Adipocyte (in vitro differentiated cells): ENCODE measurements around the gene WDR7.

Experiments used
- DNase-seq: peaks from one replicate; pipeline ENCODE4 v3.0.0-alpha.2; 2015; ENCODE audit warnings: low read depth
- H3K27me3 ChIP-seq: replicated peaks from 2 replicates; pipeline ENCODE4 v1.7.0; 2013; ENCODE audit warnings: mild to moderate bottlenecking, low read length, moderate library complexity; ENCODE audit not compliant: control insufficient read depth, insufficient read depth
- H3K36me3 ChIP-seq: 2 replicates; pipeline ENCODE4 v1.7.0; 2013; ENCODE audit warnings: low read length, mild to moderate bottlenecking, moderate library complexity; ENCODE audit not compliant: control insufficient read depth, insufficient read depth, severe bottlenecking
- H3K4me1 ChIP-seq: 2 replicates; pipeline ENCODE4 v1.7.0; 2013; ENCODE audit warnings: mild to moderate bottlenecking, low read length, moderate library complexity; ENCODE audit not compliant: control insufficient read depth, insufficient read depth
- H3K4me3 ChIP-seq: 2 replicates; pipeline ENCODE4 v1.7.0; 2013; ENCODE audit warnings: mild to moderate bottlenecking, low read length, moderate library complexity
- H3K9ac ChIP-seq: 2 replicates; pipeline ENCODE4 v1.7.0; 2013; ENCODE audit warnings: mild to moderate bottlenecking, low read length, moderate library complexity
- H3K9me3 ChIP-seq: 2 replicates; pipeline ENCODE4 v1.7.0; 2013; ENCODE audit warnings: mild to moderate bottlenecking, low read length, moderate library complexity; ENCODE audit not compliant: control insufficient read depth

WDR7 gene

DNA sequence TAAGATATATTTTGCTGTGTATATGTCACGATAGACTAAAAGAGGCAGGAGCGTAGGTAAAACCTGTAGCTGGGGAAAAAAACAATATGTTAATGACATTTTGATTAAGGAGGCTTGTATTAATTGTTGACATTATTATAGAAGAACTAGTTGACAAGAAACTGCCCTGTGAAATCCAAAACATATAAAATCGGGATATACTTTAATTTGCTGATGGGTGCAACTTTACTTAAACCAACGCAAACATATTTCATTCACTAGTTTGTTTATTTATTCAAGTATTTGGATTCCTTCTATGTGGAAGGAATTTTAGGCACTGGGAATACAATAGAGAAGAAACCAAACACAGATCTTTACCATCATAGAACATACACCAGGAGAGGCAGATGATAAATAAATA lies 8.0 kb downstream of the WDR7 start:
- Histone ChIP-seq H3K36me3 (no peaks in the 10 kb centered on the region), H3K27me3 (no peaks in the 10 kb centered on the region), H3K9me3 (no peaks in the 10 kb centered on the region), H3K4me1 (no peaks in the 10 kb centered on the region), H3K9ac (no peak overlapping the region), H3K4me3 (no peak overlapping the region)
- DNase-seq: no peak

DNA sequence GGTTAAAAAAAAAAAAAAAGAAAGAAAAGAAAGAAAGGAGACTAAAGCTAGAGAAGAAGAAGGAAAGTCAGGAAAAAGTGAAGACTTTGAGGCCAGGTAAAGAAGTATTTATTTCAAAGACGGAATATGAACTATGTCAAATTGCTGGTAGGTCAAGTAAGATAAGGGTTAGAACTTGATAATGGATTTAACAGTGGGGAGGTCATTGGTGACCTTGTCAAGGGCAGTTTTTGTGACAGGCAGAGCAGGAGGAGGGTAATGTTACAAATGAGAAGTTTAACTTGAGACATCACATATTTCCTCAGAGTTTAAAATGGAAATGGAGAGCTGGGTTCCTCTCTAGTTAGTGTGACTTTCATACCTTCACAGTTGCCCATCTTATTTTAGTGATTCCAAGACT lies 9.5 kb downstream of the WDR7 start:
- no peaks in the 10 kb centered on the region for H3K36me3 ChIP-seq
- H3K4me1 ChIP-seq: no peaks in the 10 kb centered on the region
- H3K4me3 ChIP-seq: no peak overlapping the region

DNA sequence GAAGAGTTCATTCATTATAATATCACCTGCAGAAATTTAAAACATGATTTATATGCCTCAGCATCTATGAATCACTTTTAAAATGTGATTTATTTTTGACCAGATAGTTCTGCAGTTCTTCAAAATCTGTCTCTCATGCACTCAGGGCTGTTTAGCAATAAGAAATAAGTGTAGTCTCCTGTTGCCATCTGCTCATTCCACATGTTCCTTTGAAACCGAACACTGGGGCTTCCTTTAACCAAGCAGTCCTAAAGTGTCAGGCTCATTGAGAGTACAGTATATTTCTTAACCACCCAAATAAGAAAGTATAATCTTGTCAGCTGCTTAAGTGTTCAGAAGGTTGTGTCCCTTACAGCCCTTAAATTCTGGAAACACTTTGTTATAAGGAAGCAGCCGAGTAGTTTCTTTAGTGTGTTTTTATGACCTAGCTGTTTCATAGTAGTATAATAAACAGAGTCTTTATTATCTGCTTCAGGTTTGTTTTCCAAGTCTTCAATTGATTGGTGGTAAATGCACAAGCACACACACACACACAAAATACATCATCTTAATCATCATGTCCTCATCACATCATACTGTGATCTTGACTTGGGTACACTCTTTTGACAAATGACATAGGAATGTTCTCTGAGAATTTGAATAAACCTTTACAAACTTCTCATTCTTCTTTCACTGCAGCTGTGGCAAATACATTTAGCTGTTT lies 10.4 kb downstream of the WDR7 start:
- H3K36me3 ChIP-seq: no peaks in the 10 kb centered on the region
- H3K4me1 ChIP-seq: no peaks in the 10 kb centered on the region
- H3K27me3 ChIP-seq: no peaks in the 10 kb centered on the region
- H3K9me3 ChIP-seq: no peaks in the 10 kb centered on the region
- peak; percentile 6 for DNase-seq
- no peak overlapping the region for H3K4me3 ChIP-seq
- H3K9ac ChIP-seq: no peak overlapping the region

More for the DNA sequence above, 9.5 kb downstream of the WDR7 start:
- no peak for DNase-seq
- Histone ChIP-seq H3K9me3 (no peaks in the 10 kb centered on the region), H3K9ac (no peak overlapping the region), H3K27me3 (no peaks in the 10 kb centered on the region)

DNA sequence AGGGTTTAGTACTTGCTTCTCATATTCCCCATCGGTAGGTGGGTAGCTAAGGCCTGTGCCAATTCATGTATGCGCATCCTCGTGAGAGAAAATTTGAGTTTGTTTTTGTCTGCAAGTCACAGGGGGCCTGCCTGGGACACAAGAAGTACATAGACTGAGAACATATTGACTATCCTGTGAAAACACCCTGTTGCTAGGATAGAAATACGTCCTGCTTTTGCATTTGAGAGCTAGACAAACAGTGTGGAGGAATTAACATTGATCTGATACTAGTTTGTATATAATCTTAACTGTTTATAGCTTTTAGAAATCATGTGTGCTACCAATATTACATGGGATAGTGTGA lies 10.9 kb downstream of the WDR7 start:
- no peak overlapping the region for H3K9ac ChIP-seq
- H3K27me3 ChIP-seq: no peaks in the 10 kb centered on the region
- H3K4me1 ChIP-seq: no peaks in the 10 kb centered on the region
- H3K9me3 ChIP-seq: no peaks in the 10 kb centered on the region
- H3K36me3 ChIP-seq: no peaks in the 10 kb centered on the region
- H3K4me3 ChIP-seq: no peak overlapping the region
- no peak for DNase-seq

DNA sequence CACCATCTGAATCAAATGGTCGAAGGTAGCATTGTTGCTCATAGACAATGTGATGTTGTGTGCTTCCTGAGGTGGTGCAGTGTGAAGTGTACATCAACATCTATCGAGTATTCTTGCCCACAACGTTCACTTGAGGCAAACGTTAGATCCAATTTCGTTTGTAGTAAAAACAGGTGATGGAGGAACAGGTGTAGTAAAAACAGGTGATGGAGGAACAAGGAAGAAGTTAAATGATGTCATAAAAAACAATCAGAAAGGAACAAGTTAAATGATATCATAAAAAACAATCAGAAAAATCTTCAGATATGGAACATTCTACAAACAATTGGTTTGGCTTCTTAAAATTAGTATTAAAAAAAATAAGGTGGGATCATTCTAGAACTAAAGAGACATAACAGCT lies 11.3 kb downstream of the WDR7 start:
- Histone ChIP-seq H3K4me1 (no peaks in the 10 kb centered on the region), H3K27me3 (no peaks in the 10 kb centered on the region), H3K9ac (no peak overlapping the region), H3K36me3 (no peaks in the 10 kb centered on the region), H3K9me3 (no peaks in the 10 kb centered on the region), H3K4me3 (no peak overlapping the region)
- DNase-seq: no peak

DNA sequence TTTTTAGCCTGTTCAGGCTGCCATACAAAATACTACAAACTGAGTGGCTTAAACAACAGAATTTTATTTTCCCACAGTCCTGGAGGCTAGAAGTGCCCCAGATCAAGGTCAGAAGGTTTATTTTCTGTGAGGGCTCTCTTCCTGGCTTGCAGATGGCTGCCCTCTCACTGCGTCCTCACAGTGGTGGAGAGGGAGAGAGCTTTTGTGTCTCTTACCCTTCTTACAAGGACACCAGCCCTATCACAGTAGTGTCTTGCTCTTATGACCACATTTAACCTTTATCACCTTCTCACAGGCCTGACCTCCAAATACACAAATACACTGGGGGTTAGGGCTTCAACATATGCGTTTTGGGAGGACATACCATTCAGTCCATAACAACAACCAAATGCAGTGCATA lies 11.7 kb downstream of the WDR7 start:
- H3K4me1 ChIP-seq: no peaks in the 10 kb centered on the region
- H3K36me3 ChIP-seq: no peaks in the 10 kb centered on the region
- H3K9me3 ChIP-seq: no peaks in the 10 kb centered on the region
- DNase-seq: no peak
- H3K4me3 ChIP-seq: no peak overlapping the region
- no peak overlapping the region for H3K9ac ChIP-seq
- H3K27me3 ChIP-seq: no peaks in the 10 kb centered on the region

DNA sequence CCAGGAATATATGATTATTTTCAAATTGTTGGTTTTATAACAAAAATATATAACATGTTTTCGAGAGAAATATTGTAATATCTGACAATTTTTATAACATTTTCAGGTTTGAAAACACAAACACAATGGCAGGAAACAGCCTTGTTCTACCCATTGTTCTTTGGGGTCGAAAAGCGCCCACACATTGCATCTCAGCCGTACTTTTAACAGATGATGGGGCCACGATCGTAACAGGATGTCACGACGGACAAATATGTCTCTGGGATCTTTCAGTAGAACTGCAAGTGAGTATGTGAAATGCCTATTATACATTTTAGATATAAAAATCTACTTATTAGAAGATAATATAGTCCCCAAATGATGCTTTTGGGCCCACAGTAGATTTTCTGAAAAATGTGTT lies 21.2 kb downstream of the WDR7 start:
- Histone ChIP-seq H3K4me3 (no peak overlapping the region), H3K36me3 (peaks cover 7% of the 10 kb centered on the region), H3K4me1 (no peaks in the 10 kb centered on the region), H3K9me3 (no peaks in the 10 kb centered on the region), H3K9ac (no peak overlapping the region), H3K27me3 (no peaks in the 10 kb centered on the region)
- DNase-seq: no peak

DNA sequence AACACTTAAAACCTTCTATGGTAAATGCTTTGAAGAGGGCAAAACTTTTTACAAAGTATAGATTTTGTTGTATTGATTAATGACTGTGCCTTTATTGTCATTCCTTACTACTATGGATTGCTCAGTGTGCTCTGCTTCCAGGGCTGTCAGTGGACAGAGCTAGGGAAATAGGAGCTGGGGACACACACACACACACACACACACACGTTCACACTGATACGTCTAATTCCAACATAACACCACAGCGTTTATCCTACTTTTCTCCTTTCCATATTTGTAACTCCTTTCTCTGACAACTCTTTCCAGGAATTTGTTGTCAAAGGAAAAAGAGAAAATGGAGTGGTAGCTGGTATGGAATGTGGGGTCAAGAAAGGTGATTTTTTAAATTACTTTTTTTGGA lies 21.8 kb downstream of the WDR7 start:
- no peaks in the 10 kb centered on the region for H3K27me3 ChIP-seq
- peaks cover 7% of the 10 kb centered on the region for H3K36me3 ChIP-seq
- H3K9ac ChIP-seq: no peak overlapping the region
- no peaks in the 10 kb centered on the region for H3K4me1 ChIP-seq
- DNase-seq: no peak
- H3K9me3 ChIP-seq: no peaks in the 10 kb centered on the region
- no peak overlapping the region for H3K4me3 ChIP-seq

DNA sequence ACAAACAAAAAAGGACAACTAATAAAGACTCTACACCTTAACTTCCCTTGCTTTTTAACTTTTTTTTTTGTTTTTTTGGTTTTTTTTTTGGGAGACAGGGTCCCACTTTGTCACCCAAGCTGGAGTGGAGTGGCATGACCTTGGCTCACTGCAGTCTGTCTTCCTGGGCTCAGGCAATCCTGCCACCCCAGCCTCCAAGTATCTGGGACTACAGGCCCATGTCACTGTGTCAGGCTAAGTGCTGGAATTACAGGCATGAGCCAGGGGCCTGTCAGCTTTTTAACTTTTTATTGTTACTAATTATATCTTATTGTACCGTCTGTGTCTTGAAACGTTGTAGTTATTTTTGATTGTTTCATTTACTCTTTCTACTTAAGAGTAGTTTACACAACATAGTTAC lies 25.5 kb downstream of the WDR7 start:
- Histone ChIP-seq H3K36me3 (peaks cover 7% of the 10 kb centered on the region), H3K9ac (no peak overlapping the region), H3K4me3 (no peak overlapping the region), H3K27me3 (no peaks in the 10 kb centered on the region), H3K4me1 (no peaks in the 10 kb centered on the region), H3K9me3 (no peaks in the 10 kb centered on the region)
- no peak for DNase-seq

DNA sequence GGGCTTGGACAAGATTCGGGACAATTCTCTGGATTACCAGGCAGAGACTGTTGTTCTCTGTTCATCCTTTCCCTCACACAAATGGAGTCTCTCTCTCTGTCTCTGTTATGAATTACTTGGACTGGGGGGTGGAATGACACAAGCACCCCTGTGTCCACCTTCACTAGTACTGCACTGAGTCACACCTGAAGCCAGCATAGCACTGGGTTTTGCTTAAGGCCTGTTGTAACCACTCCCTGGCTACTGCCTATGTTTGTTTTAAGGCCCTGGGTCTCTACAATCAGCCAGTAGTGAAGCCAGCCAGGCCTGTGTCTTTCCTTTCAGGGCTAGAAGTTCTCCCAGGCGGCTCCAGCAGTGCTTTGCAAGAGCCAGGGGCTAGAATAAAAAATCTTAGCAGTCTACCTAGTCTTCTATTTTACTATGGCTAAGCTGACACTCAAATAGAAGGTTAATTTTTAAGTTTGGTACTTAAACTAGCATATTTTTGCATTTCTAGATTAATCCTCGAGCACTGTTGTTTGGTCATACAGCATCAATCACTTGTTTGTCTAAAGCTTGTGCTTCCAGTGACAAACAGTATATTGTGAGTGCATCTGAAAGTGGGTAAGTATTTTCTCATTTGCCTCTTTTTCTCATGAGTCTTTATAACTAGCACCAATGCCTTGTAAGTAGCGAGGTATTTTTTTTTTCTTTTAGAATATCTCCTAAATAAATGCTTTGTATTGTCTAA lies 27.8 kb downstream of the WDR7 start:
- no peaks in the 10 kb centered on the region for H3K9me3 ChIP-seq
- H3K4me1 ChIP-seq: no peaks in the 10 kb centered on the region
- H3K9ac ChIP-seq: no peak overlapping the region
- peaks cover 17% of the 10 kb centered on the region for H3K36me3 ChIP-seq
- DNase-seq: no peak
- no peak overlapping the region for H3K4me3 ChIP-seq
- H3K27me3 ChIP-seq: no peaks in the 10 kb centered on the region

DNA sequence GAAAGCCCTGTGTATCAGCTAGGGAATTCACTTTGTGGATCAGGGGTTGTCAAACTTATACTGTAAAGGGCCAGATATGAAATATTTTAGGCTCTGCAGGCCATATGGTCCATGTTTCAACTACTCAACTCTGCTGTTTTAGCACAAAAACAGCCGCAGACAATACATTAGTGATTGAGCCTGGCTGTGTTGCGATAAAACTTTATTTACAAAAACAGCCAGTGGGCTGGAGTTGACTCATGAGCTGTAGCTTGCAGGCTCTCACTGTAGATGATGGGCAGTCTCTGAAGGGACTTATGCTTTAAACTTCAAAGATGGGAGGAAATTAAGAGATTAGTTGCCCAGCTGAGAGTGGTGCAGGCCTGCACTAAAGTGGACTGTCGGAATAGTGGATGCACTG lies 33.1 kb downstream of the WDR7 start:
- no peaks in the 10 kb centered on the region for H3K27me3 ChIP-seq
- no peak for DNase-seq
- no peak overlapping the region for H3K4me3 ChIP-seq
- no peak overlapping the region for H3K9ac ChIP-seq
- no peaks in the 10 kb centered on the region for H3K9me3 ChIP-seq
- peaks cover 32% of the 10 kb centered on the region for H3K36me3 ChIP-seq
- H3K4me1 ChIP-seq: no peaks in the 10 kb centered on the region

DNA sequence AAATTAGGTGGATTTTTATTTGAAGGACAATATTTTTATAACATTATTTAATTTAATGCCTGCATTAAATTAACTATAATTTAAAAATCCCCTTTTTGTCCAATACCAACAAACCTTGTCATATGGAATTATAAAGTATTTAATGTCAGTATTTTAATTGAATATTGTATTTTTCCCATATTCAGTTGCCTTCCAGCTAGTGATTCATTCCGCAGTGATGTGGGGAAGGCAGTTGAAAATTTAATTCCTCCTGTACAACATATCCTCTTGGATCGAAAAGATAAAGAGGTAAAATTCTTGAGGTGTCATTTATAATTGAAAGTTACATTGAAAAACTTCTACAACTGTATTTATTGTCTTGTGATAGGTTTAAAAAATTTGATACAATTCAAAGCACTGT lies 40.4 kb downstream of the WDR7 start:
- Histone ChIP-seq H3K4me3 (no peak overlapping the region), H3K9me3 (no peaks in the 10 kb centered on the region), H3K27me3 (no peaks in the 10 kb centered on the region), H3K36me3 (peaks cover 27% of the 10 kb centered on the region), H3K9ac (no peak overlapping the region), H3K4me1 (no peaks in the 10 kb centered on the region)
- DNase-seq: no peak
